ENCODE results near the gene SH3TC1.
A peak's percentile ranks its signal among the peaks of the same experiment; 100 is the strongest.

SH3TC1 gene

DNA sequence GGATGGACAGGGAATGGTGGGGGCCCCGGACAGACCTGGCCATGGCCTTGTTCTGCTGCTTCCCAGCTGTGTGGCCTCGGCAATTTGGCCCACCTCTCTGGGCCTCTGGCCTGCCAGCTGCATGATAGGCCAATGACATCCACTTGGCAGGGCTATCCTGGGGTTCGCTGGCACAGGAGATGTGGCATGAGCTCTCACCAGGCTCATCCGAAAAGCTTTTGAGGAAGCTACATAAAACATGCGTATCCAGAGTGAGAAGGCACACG lies 18.1 kb downstream of the SH3TC1 start:
- no peak for DNase-seq

DNA sequence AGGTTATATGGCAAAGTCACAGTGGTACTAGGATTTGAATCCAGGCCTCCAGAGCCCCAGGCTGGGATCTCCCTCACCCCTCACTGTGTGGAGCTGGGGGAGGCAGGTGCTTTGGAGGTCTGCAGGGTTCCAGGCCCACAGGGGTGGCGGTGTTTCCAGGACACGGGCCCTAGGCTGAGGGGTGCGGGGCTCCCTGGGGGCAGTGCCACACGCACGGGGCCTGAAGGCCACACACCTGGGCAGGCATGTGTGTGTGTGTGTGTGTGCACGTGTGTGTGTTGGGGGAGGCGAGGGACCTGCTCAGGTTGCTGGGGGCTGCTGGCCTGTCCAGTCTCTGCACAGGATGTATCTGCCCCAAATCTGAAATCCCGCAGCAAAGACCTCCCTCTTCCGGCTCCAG lies 18.8 kb downstream of the SH3TC1 start:
- DNase-seq: no peak

DNA sequence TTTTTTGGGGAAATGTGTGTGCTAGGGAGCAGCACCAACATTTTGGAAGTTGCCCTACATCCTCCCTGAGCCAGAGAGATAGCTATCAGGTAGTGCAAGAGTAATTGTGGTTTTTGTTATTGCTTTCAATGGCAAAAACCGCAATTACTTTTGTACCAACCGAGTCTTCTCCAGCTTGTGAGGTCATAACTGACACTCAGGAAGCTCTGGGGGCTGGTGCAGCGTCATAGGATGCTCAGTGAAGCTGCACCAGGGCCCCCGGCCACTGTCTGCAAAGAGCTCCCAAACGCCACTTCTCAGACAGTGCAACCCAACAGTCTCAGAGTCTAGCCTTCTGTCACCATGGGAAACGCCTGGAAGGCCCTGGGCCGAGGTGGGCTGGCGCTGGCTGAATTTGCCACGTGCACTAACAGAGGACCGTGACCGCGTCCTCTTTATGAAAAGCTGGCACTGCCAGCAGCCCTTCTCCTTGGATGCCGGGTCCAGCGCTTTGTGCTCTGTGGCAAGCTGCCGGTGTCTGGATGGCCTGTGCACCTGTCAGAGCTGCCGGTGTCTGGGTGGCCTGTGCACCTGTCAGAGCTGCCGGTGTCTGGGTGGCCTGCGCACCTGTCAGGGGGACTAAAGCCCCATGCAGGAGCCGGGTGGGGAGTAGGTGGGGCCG lies 19.4 kb downstream of the SH3TC1 start:
- DNase-seq: no peak

DNA sequence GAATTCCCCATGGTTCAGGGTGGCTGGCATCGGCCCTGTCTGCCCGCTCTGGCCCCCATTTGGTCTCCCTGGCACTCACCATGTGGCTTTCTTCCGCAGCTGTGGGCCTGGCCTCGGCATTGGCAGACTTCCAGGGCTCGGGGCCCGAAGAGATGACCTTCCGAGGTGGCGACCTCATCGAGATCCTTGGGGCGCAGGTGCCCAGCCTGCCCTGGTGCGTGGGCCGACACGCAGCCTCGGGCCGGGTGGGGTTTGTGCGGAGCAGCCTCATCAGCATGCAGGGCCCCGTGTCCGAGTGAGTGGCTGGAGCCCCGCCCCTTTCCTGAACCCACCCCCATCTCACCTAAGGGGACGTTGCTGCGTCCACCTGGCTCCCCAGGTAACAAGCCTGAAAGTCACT lies 20.1 kb downstream of the SH3TC1 start:
- DNase-seq: no peak

DNA sequence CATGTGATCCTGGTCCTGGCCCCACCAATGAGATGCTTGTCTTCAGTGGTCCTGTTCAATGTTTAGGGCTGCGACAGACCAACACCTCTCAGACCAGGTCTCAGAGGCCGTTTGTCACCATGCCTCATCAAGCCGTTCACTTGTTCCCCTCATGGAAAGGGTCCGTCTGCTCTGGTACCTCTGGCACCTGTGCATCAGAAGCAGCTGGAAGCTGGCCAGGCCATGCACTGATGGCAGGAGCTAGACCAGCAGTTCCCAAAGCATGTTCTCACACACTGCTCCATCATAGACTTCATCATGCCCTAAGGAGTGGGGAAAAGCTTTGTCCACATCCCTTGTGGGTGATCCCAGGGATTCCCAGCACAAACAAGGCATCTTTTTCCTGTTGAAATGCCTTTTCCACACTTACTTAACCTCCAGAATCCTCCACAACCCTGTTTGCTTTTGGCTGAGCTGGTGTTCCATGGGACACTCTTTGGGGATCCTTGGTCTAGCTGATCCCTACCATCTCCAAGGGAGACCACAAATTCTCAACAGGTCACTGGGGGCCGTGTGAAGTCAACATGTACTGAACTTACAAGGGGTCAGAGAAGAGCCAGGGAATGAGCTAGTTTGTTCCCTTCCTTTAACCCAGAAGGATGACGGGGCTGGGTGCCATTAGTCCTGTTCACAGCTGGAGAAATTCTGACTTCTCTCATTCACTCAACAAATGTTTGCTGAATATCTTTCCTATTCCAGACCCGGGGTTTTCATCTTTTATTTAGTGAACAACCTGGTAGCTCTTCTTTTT lies 21.8 kb downstream of the SH3TC1 start:
- no peak for DNase-seq

DNA sequence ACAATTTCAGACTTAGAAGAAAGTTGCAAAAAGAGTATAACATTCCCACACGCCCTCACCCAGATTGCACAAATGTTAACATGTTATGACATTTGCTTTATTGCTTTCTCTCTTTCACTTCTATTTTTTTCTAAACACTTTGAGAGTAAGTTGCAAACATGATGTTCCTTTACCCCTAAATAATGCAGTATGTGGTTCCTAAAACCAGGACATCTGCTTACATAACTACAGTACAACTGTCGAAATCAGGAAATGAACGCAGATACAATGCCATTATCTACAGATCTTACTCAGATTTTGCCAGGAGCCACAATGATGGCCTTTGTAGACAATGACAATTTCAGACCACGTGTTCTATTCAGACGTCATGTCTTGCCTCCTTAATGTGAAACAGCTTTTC lies 22.4 kb downstream of the SH3TC1 start:
- DNase-seq: no peak

DNA sequence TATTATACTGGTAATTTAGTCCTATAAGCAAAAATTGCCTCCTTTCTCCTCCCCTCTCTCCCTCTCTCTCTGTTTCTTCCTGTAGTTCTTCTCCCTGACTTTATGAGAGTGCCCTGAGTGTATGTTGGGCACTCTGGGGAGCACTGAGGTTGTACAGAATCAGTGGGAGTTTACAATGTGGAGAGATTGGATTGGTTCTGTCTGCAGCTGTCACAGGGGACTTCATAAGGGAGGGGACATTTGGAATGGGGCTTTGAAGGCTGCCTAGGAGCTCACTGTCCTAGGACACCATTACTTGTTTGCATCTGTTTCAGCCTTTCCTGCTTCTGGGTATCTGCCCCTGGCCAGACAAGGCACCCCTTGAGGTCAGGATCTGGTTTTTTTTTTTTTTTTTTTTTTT lies 22.9 kb downstream of the SH3TC1 start:
- DNase-seq: no peak

DNA sequence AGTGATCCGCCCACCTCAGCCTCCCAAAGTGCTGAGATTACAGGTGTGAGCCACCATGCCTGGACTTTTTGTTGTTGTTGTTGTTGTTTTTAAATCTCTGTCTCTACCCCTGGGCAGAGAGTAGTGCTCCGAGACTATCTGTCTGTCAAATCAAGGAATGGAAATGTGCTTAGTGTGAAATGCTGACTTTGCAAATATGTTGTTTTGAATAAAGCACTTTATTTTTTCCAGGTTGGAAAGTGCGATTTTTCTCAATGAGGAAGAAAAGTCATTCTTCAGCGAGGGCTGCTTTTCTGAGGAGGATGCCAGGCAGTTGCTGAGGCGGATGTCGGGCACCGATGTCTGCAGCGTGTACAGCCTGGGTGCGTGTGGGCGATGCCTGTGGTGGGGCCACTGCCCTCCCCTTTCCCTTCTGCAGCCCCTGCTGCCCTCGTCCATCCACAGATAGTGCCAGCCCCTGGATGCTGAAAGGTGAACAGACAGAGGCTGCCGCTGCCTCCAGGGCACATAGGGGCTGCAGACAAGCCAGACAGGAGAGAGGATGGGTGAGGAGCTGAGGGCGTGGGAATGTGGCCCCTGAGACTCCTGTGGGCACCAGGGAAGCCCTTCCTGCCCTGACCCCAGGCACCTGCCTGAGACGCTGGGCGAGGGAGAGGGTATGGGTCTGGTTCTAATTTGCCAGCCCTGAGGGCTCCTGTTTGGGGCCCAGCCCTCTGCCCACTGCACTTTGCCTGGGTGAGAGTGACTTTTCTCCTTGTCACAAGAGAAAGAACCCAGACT lies 23.7 kb downstream of the SH3TC1 start:
- no peak for DNase-seq

DNA sequence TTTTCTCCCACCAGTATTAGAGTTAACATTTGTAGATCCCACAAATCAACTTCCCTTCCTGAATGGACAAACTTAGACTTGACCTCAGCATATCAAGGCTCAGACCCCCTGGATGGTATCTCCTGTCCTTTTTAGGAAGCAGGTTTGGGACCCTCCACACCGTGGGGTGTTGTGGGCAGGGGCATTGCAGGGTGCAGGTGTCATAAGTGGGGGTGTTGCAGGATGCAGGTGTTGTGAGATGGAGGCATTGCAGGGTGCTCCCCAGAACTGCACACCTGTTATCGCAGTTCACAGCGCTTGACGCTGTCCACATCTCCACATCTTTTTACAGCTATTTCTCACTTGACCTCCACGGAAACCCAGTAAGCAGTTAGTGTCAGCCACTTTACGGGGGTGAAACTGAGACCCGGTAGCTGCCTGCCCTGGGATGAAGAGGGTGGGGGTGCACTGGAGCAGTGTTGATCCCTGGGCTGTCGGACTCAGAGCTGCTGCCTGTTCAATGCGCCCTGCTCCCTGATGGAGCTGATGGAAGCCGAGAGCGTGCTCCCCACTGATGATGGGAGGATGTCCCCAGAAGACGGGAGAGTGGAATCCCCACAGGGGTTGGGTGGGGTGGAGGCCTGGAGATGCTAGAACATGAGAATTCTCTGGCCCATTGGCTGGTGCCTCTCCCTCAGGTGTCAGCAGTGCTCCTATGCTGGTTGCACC lies 25.3 kb downstream of the SH3TC1 start:
- DNase-seq: no peak

DNA sequence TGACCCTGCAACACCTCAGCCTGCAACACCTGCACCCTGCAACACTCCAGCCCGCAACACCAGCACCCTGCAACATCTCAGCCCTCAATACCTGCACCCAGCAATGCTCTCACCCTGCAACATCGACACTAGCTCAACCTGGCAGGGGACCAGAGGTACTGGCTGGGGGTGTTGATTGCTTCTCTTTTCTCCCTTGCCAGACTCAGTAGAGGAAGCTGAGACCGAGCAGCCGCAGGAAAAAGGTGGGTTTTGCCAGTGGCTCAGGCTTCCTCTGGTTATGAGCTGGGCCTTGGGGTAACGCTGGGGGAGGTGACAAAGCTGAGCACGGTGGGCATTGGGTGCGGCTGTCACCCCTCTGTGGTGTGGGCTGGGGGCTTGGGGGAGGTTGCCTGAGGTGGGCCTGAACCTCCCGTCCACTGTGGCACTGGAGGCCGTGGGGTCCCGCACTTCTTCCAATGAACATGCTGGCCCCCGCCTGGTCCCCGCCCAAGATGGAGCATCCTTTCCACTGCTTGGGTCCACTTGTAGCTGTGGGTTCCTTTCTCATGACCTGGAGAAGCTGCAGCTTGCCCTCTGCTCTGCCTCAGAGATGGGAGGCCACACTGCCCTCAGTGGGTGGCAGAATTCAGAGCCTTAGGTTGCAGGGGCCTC lies 26.0 kb downstream of the SH3TC1 start:
- no peak for DNase-seq

DNA sequence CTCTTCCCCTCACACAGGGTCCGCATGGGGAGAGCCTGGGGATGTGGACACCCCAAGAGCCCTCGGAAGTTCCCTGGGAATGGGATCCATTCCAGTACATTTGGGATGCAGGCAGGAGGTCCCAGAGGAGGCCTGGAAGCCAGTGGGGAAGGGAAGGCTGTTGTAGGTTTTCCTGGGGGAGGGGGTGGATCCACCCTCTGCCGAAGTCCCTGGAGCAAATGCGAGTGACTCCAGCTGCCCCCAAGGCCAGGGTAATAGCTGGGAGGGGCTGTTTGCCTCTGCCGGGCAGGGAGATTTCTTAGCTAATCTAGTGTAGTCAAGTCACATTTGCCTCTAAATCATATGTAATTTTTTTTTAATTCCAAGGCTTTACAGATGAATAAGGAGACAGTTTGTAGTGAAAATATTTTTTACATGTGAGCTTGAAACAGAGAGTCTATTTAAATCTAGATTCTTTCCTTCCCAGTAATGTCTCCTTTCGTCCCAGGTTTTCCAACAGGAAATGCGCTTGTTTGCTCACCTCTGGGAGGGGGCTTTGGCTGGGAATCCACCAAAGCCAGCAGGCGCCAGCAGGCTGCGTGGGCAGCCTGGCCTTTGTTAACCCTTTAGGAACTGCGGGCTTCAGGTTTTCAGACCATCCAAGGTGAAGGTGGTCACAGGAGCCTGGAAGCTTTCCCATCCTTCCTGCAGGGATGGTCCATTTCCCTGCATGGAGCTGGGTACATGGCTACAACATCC lies 26.8 kb downstream of the SH3TC1 start:
- DNase-seq: no peak

DNA sequence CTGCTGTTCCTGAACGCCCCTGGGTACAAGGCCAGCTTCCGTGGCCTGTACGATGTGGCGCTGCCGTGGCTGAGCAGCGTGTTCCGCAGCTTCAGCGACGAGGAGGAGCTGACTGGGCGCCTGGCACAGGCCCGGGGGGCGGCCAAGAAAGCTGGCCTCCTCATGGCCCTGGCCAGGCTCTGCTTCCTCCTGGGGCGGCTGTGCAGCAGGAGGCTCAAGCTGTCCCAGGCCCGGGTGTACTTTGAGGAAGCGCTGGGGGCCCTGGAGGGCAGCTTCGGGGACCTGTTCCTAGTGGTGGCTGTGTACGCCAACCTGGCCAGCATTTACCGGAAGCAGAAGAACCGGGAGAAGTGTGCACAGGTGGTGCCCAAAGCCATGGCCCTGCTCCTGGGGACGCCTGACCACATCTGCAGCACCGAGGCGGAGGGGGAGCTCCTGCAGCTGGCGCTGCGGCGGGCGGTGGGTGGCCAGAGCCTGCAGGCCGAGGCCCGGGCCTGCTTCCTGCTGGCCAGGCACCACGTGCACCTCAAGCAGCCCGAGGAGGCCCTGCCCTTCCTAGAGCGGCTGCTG lies 28.2 kb downstream of the SH3TC1 start:
- no peak for DNase-seq

DNA sequence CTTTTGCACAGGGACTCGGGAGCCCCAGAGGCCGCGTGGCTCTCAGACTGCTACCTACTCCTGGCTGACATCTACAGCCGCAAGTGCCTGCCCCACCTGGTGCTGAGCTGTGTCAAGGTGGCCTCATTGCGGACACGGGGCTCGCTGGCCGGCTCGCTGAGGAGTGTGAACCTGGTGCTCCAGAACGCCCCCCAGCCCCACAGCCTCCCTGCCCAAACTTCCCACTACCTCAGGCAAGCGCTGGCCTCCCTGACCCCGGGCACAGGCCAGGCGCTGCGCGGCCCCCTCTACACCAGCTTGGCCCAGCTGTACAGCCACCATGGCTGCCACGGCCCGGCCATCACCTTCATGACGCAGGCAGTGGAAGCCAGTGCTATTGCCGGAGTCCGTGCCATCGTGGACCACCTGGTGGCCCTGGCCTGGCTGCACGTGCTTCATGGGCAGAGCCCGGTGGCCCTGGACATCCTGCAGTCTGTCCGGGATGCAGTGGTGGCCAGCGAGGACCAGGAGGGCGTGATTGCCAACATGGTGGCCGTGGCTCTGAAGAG lies 28.8 kb downstream of the SH3TC1 start:
- DNase-seq: no peak

DNA sequence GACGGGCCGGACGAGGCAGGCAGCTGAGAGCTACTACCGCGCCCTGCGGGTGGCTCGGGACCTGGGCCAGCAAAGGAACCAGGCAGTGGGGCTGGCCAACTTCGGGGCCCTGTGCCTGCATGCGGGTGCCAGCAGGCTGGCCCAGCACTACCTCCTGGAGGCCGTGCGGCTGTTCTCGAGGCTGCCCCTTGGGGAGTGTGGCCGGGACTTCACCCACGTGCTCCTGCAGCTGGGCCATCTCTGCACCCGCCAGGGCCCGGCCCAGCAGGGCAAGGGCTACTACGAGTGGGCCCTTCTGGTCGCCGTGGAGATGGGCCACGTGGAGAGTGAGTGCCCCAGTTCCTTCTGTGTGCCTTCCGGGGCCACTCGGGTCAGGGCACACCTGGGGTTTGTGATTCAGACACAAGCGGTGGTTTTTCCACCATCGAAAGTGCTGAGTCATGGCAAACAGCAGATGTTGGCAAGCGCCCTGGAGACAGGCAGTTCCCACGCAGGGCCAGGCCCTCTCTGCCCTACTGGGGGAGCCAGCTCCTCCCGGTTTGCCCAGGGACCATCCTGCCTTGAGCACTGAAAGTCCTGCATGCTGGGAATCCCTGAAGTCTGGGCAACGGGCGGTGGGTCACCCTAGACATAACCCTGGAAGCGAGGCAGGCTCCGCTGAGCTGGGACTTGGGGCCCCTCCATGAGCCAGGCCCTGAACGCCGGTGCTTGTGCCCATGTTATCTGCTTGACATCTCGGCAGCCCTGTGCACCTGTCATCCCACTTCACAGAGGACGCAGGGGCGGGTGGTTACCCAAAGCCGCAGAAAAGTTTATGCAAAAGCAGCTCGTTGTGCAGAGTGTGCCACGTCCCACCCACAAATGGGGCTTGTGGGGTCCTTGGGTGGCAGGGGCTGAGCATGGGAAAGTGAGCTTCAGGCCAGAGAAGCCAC lies 29.5 kb downstream of the SH3TC1 start:
- DNase-seq: peak; percentile 90

DNA sequence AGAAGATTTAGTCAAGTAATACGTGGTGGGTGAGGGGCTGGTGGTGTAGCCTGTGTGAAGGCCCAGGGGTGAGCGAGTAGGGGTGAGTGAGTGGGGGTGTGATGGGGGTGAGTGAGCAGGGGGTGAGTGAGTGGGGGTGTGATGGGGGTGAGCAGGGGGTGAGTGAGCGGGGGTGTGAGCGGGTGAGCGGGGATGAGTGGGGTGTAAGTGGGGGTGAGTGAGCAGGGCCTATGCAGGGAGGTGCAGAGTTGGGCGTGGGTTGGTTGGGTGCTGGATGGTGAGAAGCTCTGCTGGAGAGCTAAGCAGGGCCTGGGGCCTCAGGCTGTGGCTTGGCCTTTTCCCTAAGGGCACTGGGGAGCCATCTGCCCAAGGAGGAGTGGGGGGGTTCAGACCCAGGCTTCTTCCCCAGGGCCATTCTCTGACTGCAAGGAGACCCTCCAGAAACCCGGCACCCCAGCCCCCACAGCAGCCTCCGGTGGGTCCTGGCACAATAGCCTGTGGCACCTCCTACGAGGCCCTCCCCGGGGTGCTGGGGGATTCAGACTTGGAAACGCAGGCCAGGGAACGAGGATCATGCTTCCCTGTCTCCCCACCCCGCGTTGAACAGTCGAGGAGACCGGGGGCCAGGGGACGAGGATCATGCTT lies 30.4 kb downstream of the SH3TC1 start:
- peak; percentile 68 for DNase-seq

DNA sequence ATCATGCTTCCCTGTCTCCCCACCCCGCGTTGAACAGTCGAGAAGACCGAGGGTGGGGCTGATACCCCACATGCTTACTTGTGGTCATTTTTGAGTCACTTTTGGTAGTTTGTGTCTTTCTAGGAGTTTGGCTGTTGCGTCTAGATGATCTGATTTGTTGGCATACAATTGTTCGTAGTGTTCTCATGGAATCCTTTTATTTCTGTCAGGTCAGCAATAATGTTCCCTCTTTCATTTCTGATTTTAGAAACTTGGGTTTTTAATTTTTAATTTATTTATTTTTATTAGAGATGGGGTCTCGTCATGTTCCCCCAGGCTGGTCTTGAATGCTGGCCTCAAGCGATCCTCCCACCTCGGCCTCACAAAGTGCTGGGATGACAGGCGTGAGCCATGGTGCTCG lies 30.9 kb downstream of the SH3TC1 start:
- no peak for DNase-seq

DNA sequence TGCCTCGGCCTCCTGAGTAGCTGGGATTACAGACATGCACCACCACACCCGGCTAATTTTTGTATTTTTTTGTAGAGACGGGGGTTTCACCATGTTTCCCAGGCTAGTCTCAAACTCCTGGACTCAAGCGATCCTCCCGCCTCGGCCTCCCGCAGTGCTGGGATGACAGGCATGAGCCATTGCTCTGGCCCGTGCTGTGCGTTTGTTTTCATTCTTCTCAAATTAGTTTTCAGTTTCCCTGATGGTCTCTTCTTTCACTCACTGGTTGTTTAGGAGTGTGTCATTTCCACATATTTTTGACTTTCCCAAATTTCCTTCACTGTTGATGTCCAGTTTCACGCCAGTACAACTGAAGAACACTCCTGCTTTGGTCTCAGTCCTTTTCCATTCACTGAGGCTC lies 31.8 kb downstream of the SH3TC1 start:
- DNase-seq: no peak

DNA sequence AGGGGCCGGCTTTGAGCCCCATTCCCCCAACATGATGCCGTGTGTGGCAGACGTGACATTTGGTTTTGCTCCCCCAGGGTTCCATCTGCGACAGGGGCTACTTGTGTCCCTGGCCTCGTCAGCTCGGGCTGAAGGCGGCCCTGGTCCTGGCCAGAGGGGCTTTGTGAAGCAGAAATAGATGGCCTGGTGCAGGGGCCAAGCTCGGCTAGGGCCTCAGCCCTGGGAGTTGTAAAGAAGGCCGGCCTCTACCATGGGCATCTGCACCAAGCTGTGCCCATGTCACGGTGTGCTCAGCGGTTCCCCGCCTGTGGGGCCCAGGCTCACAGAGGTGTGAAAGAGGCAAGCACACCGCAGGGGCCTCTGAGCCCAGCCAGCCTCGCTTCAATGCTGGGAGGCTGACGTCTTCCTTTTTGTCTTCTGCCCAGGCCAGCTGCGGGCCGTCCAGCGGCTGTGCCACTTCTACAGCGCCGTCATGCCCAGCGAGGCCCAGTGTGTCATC lies 32.5 kb downstream of the SH3TC1 start:
- no peak for DNase-seq

DNA sequence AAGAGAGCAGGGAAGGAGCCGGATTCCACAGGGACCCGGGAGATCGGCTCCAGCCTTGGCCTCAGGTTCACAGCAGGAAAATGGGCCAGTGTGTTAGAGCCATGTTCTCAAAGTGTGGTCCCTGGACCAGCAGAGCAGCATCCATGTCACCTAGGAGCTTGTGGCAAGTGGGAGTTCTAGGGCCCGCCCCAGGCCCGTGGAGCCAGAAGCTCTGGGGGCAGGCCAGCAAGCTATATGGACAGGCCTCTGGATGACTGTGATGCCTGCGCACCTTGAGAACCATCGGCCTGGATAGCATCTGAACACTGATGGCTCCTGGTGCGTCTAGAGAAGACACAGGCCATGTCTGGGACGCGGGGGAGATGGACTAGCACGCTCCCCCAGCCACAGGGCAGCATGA lies 33.7 kb downstream of the SH3TC1 start:
- no peak for DNase-seq

Data from activated effector memory CD4-positive, alpha-beta T cell treated with anti-CD3 and anti-CD28 coated beads, Interleukin-2, amount 50 U/mL, for 16 hours (primary cell).